Heart left ventricle (tissue), 16 donors: ENCODE results near the gene TTC23. TPM values are rescaled to one million over a fixed set of nuclear protein-coding genes. Genes with fewer than 3 reads are reported as not detected.

ENCODE experiments used
- ATAC-seq, 4 donors: fragments of 200-7000 bp; cut with Tn5 transposase; one replicate each; pipeline ENCODE4 v1.9.1; 2020 to 2022; ENCODE audit warnings: moderate library complexity in 4 of 4, mild to moderate bottlenecking in 3 of 4, moderate number of reproducible peaks in 1 of 4
- DNase-seq, 5 donors: peaks; one replicate each; pipeline ENCODE4 v3.0.0-alpha.2; 2020
- H3K27ac ChIP-seq, 12 donors: fragments of 200-600 bp; sonication (generic) in 4 of 12; one replicate each; pipeline versions ENCODE4 v1.5.0 to v1.8.0; 2016 to 2022; ENCODE audit warnings: mild to moderate bottlenecking in 2 of 12
- H3K27me3 ChIP-seq, 9 donors: fragments of 200-600 bp; sonication (generic) in 2 of 9; one replicate each; pipeline versions ENCODE4 v1.5.1 to v1.8.0; 2016 to 2022; ENCODE audit warnings: mild to moderate bottlenecking in 3 of 9
- H3K36me3 ChIP-seq, 9 donors: fragments of 200-600 bp; sonication (generic) in 2 of 9; one replicate each; pipeline versions ENCODE4 v1.5.0 to v1.8.0; 2018 to 2022; ENCODE audit warnings: mild to moderate bottlenecking in 2 of 9
- H3K4me1 ChIP-seq, 12 donors: fragments of 200-600 bp; sonication (generic) in 4 of 12; one replicate each; pipeline versions ENCODE4 v1.5.0 to v1.8.0; 2016 to 2022; ENCODE audit warnings: mild to moderate bottlenecking in 3 of 12
- H3K4me3 ChIP-seq, 12 donors: fragments of 200-600 bp; sonication (generic) in 4 of 12; one replicate each; pipeline versions ENCODE4 v1.5.0 to v1.8.0; 2017 to 2022; ENCODE audit warnings: mild to moderate bottlenecking in 9 of 12, moderate library complexity in 4 of 12
- H3K9me3 ChIP-seq, 12 donors: fragments of 200-600 bp; sonication (generic) in 4 of 12; one replicate each; pipeline versions ENCODE4 v1.5.0 to v1.8.0; 2016 to 2022; ENCODE audit warnings: mild to moderate bottlenecking in 1 of 12
- CTCF ChIP-seq, 12 donors: fragments of 200-600 bp; sonication (generic) in 4 of 12; IDR thresholded peaks; one replicate each; pipeline versions ENCODE4 v1.5.0 to v1.8.0; 2018 to 2022; ENCODE audit warnings: antibody characterized with exemption in 12 of 12, mild to moderate bottlenecking in 5 of 12
- POLR2A ChIP-seq, 2 donors: fragments of 450-650 bp; IDR thresholded peaks; one replicate each; pipeline ENCODE4 v1.6.1; 2017; ENCODE audit warnings: antibody characterized with exemption in 2 of 2, mild to moderate bottlenecking in 2 of 2, moderate library complexity in 2 of 2
- WGBS, 4 donors: extraction: QIAGEN DNeasy Blood & Tissue Kit in 2 of 4; methylation state at CpG; one replicate each; pipeline versions ENCODE4 v1.1.5 to v1.1.7; 2013 to 2018; 5-methylcytosine and 5-hydroxymethylcytosine counted together
- intact Hi-C, 10 donors: fragments of 100-400 bp; cut with DNase I; formaldehyde crosslinking; loops; one replicate each; pipeline versions ENCODE4 v1.11.1 to v1.14.2; 2022
- polyA plus RNA-seq, 2 donors: library from polyadenylated mRNA; stranded (reverse); fragments of 200-250 nt; gene quantifications; one replicate each; pipeline ENCODE4 v1.2.3, GENCODE V29; 2013
- total RNA-seq, 9 donors: library from RNA; depleted of rRNA in 2 of 9; stranded (reverse); fragments of >200 nt in 2 of 9; fragmentation: NEBNext Ultra II Directional in 3 of 9; extraction: Animal tissue kit (Norgen Biotek cat#: 25700) in 3 of 9; gene quantifications; one replicate each; pipeline versions ENCODE4 v1.1.0 to v1.2.4, GENCODE V29; 2016 to 2023
- donor health status: ischemic (EF 13 %, LVEDD 7.1; RV severe dilation, severe dysfunction).
- donor health status: healthy with polysubstance abuse.
- donor health status: DM: no; HTN: yes; CAD: no.
- donor health status: DM: no; HTN: no; CAD: no.
- donor health status: ischemic (EF 25% LVEDD 6.9; RV normal size, moderate dysfunction).
- donor health status: ischemic (EF 25% LVEDD 5.7; RV mildly dilated, moderate dysfunction).
- donor health status: healthy.
- donor health status: DM: yes; HTN: yes; CAD: no.
- donor health status: ischemic (EF 35%, LVEDD 5.7; RV mildly dilated, moderate dysfunction).
- donor health status: nonischemic (EF 11% LVEDD 7.7; RV severe dilation, severe dysfunction).
- donor health status: DM: yes; HTN: yes; CAD: no.
- donor health status: PGD.
- donor health status: ischemic (EF 29% LVEDD 5.4; RV normal size, mild dysfunction).
- donor health status: nonischemic (EF 23%, LVEDD 6.1; RV moderate dilation, normal function).

TTC23 gene
- total and polyA plus RNA-seq, 11 donors: 5.7 to 19.5 (median 10.4) TPM

GRCh38 chr15:99167640-99168039 is 81.7 kb downstream of the TTC23 start:
- Histone ChIP-seq H3K27me3 (no peaks in the 10 kb centered on the region), H3K4me1 (peaks cover 0 to 44% (median 16%) of the 10 kb centered on the region in 12 donors), H3K27ac (peak overlapping the region in 4 of 12 donors; percentile 17 to 94 (median 61)), H3K9me3 (no peaks in the 10 kb centered on the region), H3K36me3 (peaks cover 0 to 51% (median 14%) of the 10 kb centered on the region in 9 donors), H3K4me3 (no peak overlapping the region)
- 83 to 88% (median 85%) methylated on average over 4 to 6 of the region's 6 CpGs for WGBS, 4 donors
- intact Hi-C loops: loop anchor here in 1 of 10 donors (5.0 kb wide), 1 partner anchor 60 kb away; the partner anchor contains the start of gene SYNM
- DNase-seq (no peak), ATAC-seq (no peak)
- TF ChIP-seq CTCF (IDR thresholded peaks at IDR 0.05) (no peak), POLR2A (IDR thresholded peaks at IDR 0.05) (no peak)

- H3K4me3 ChIP-seq: no peak overlapping the region
- DNase-seq: no peak
- 68 to 89% (median 83%) methylated on average over 5 of the region's 5 CpGs for WGBS, 4 donors
- peaks cover 0 to 53% (median 10%) of the 10 kb centered on the region in 9 donors for H3K36me3 ChIP-seq
- peak overlapping the region in 2 of 12 donors; percentile 29 to 94 for H3K27ac ChIP-seq
- TF ChIP-seq CTCF (IDR thresholded peaks at IDR 0.05) (no peak), POLR2A (IDR thresholded peaks at IDR 0.05) (no peak)
- H3K9me3 ChIP-seq: no peaks in the 10 kb centered on the region
- H3K27me3 ChIP-seq: no peaks in the 10 kb centered on the region
- intact Hi-C loops: loop anchor here in 1 of 10 donors (5.0 kb wide), 1 partner anchor 60 kb away; the partner anchor contains the start of gene SYNM
- H3K4me1 ChIP-seq: peaks cover 0 to 44% (median 16%) of the 10 kb centered on the region in 12 donors
- no peak for ATAC-seq
These were observed 82.2 kb downstream of the TTC23 start for GRCh38 chr15:99167201-99167600.

- ATAC-seq (peak in 1 of 4 donors; percentile 14), DNase-seq (no peak)
- Histone ChIP-seq H3K9me3 (no peaks in the 10 kb centered on the region), H3K36me3 (peaks cover 0 to 50% (median 13%) of the 10 kb centered on the region in 9 donors), H3K27ac (peak overlapping the region in 1 of 12 donors; percentile 94), H3K4me3 (no peak overlapping the region), H3K27me3 (no peaks in the 10 kb centered on the region), H3K4me1 (peaks cover 0 to 43% (median 16%) of the 10 kb centered on the region in 12 donors)
- 79 to 88% (median 81%) methylated on average over 23 of the region's 23 CpGs for WGBS, 4 donors
- no peak for TF ChIP-seq CTCF (IDR thresholded peaks at IDR 0.05)
- no peak for TF ChIP-seq POLR2A (IDR thresholded peaks at IDR 0.05)
- intact Hi-C loops: loop anchor here in 1 of 10 donors (5.0 kb wide), 1 partner anchor 59 kb away; the partner anchor contains the start of gene SYNM
These were observed 83.3 kb downstream of the TTC23 start for GRCh38 chr15:99165956-99166689.

GRCh38 chr15:99165020-99165790 is 84.2 kb downstream of the TTC23 start:
- Histone ChIP-seq H3K27me3 (no peaks in the 10 kb centered on the region), H3K4me1 (peaks cover 0 to 34% (median 12%) of the 10 kb centered on the region in 12 donors), H3K9me3 (no peaks in the 10 kb centered on the region), H3K4me3 (no peak overlapping the region), H3K27ac (peak overlapping the region in 1 of 12 donors; percentile 94), H3K36me3 (peaks cover 0 to 49% (median 12%) of the 10 kb centered on the region in 9 donors)
- intact Hi-C loops: loop anchor here in 1 of 10 donors (5.0 kb wide), 1 partner anchor 58 kb away; the partner anchor contains the start of gene SYNM
- DNase-seq (no peak), ATAC-seq (no peak)
- TF ChIP-seq CTCF (IDR thresholded peaks at IDR 0.05): no peak
- 93 to 97% (median 95%) methylated on average over 3 of the region's 3 CpGs for WGBS, 4 donors
